Sciatic nerve (tissue), 2 donors: ENCODE measurements around the gene USP11. TPM values are rescaled to one million over a fixed set of nuclear protein-coding genes. Genes with fewer than 3 reads are reported as not detected.
A peak's percentile ranks its signal among the peaks of the same experiment; 100 is the strongest.
"Not testable (repeated sequence)": the region's sequence is repeated elsewhere in the genome, so short reads cannot be mapped to it uniquely, and the experiment has no call there.

Experiments used
- ATAC-seq: fragments of 200-7000 bp; cut with Tn5 transposase; one replicate; pipeline ENCODE4 v1.9.1; 2020; ENCODE audit warnings: mild to moderate bottlenecking, moderate library complexity
- DNase-seq: peaks from one replicate; pipeline ENCODE4 v3.0.0-alpha.2; 2020; ENCODE audit warnings: low spot score
- intact Hi-C: fragments of 100-400 bp; cut with DNase I; formaldehyde crosslinking; loops from one replicate; pipeline ENCODE4 v1.14.2; 2022
- total RNA-seq: library from RNA; stranded (reverse); fragmentation: NEBNext Ultra II Directional; extraction: Animal tissue kit (Norgen Biotek cat#: 25700); gene quantifications from one replicate; pipeline ENCODE4 v1.2.1, GENCODE V29; 2021
- donor health status: DM: no; HTN: no; CAD: no.
- donor health status: DM: no; HTN: no; CAD: no.

USP11 gene
- total RNA-seq, 1 donor from 2014 or later: 81.0 TPM

DNA sequence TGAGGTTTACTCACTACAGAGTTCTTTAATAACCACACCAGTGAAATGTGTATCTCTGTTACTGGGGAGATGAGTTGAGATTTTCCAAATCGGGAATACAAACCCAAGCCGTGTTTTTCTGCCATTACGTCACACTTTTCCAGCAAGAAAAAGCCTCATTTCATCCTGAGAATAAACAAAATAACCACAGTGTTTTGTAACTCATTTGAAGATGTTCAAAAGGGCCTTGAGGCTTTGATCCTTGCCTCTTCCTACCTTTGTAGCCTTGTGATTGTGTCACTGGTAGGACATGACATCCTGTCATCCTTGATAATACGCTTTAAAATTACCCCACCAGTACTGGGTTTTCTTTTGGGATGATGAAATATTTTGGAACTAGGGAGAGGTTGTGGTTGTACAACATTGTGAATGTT is 2.9 kb downstream of the USP11 start:
- intact Hi-C loops: no loop called here
- no peak for DNase-seq
- no peak for ATAC-seq

DNA sequence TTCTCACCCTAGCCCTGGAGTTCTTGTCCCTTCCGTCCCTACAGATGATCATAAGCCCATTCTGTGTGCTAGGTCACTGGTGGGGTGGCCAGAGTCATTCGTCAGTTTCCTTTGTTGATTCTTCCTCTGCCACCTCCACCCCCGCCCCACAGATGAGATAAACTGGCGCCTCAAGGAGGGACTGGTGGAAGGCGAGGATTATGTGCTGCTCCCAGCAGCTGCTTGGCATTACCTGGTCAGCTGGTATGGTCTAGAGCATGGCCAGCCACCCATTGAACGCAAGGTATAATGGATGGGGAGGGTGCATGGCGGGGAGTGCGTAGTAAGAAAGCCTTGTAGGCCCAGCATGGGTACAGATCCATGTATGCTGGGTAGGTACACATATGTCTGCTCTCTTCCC is 6.4 kb downstream of the USP11 start:
- ATAC-seq (no peak), DNase-seq (no peak)
- intact Hi-C loops: no loop called here

DNA sequence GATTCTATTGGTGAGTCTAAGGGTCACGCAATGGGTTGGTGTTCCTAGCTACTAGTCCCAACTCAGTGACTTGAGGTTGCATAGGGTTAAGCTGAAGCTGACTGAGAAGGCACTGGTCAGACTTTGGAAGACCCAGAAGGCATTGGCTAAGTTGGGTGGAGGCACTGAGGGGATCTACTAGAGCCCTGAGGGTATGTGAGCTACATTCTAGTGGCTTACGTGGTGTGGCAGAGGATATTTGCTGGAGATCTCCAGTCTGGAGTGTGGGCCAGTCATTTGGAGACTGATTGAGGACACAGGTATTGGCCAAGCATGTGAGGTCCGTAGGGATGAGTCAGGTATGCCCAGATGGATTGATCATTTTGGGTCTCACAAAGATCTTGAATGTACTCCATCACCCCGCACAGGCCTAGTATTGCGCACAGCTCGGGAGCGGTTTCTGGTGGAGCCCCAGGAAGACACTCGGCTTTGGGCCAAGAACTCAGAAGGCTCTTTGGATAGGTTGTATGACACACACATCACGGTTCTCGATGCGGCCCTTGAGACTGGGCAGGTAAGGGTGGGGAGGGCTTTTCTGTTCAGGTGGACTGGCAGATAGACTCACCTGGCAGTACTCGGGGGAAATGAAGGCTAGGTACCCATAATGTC is 7.2 kb downstream of the USP11 start:
- intact Hi-C loops: no loop called here
- ATAC-seq (no peak), DNase-seq (no peak)

DNA sequence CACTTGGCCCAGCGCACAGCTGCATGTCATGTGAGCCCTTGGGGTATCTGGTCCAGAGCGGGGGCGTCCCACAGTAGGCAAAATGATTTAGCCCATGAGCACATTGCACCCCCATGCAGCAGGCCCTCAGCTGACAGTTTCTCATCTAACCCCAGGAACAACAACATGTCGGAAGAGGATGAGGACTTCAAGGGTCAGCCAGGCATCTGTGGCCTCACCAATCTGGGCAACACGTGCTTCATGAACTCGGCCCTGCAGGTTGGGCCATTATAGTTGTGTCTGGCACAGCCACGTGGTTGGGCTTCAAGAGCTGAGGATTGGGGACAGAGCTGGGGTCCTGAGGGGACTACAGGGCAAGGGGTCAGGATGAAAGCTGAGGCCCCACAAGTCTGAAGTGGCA is 7.8 kb downstream of the USP11 start:
- intact Hi-C loops: no loop called here
- DNase-seq: no peak

DNA sequence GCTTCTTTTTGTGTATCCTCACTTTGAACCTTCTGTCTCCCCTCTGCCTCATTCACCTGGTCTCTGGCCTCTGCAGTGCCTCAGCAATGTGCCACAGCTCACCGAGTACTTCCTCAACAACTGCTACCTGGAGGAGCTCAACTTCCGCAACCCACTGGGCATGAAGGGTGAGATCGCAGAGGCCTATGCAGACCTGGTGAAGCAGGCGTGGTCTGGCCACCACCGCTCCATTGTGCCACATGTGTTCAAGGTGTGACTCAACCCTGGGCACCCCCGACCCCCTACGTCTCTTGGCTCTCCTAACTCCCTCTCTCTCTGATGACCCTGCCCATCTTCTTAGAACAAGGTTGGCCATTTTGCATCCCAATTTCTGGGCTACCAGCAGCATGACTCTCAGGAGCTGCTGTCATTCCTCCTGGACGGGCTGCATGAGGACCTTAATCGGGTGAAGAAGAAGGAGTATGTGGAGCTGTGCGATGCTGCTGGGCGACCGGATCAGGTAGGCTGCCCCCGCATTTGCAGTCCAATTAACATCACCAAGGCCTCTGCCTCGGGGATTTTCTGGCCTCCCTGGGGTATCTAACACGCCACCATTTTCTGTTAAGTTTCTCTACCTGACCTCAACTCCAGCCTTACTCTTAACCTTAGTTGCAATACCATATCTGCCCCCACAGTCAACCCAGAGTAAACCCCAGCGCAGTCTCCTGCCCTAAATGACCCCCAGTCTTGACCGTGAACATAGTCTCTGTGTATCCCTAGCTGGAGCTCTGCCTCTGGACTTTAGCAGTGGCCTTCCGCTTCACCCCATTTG is 8.6 kb downstream of the USP11 start:
- ATAC-seq (no peak), DNase-seq (no peak)
- intact Hi-C loops: no loop called here

More for the DNA sequence above, 7.8 kb downstream of the USP11 start:
- no peak for ATAC-seq

DNA sequence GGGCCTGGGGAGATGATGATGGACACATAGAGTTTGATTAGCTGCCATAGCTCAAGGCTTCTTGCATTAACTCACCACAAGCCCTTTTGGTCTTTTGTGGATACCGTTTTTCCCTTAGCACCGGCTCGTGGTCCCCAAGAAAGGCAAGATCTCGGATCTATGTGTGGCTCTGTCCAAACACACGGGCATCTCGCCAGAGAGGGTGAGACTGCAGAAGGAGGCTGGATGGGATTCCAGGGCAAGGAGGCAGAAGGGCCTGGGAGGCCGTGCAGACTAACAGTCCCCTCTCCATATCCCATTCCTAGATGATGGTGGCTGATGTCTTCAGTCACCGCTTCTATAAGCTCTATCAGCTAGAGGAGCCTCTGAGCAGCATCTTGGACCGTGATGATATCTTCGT is 9.5 kb downstream of the USP11 start:
- DNase-seq (no peak), ATAC-seq (no peak)
- intact Hi-C loops: no loop called here

DNA sequence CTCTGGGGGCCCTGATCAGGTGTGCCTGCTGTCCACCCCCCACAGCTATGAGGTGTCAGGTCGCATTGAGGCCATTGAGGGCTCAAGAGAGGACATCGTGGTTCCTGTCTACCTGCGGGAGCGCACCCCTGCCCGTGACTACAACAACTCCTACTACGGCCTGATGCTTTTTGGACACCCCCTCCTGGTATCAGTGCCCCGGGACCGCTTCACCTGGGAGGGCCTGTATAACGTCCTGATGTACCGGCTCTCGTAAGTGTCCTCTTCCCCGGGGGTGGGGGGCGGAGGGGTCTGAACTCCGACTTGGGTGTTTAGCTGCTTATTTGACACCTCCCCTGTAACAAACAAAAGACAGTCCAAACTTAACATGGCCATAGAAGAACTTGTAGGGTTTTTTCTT is 10.5 kb downstream of the USP11 start:
- ATAC-seq: no peak
- intact Hi-C loops: no loop called here
- DNase-seq: no peak

DNA sequence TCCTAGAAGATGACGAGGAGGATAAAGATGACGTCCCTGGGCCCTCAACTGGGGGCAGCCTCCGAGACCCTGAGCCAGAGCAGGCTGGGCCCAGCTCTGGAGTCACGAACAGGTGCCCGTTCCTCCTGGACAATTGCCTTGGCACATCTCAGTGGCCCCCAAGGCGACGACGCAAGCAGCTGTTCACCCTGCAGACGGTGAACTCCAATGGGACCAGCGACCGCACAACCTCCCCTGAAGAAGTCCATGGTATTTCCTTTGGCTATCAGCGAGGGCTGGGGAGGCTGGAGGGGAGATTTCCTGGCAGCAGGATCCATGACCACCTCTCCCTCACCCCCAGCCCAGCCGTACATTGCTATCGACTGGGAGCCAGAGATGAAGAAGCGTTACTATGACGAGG is 11.9 kb downstream of the USP11 start:
- ATAC-seq (no peak), DNase-seq (no peak)
- intact Hi-C loops: no loop called here

DNA sequence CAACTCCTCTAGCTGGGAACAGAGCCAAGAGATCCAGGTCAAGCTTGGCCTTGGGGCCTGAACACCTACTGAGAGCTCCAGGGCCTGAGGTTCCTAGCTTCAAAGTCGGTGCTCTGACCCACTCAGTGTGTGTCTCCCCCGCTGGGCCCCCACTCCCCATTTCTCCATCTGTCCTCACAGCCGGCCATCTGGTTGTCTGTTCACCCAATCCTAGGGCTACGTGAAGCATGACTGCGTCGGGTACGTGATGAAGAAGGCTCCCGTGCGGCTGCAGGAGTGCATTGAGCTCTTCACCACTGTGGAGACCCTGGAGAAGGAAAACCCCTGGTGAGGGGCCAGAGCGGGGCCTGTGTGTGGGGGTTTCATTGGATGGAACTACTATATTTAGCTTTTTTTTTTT is 12.3 kb downstream of the USP11 start:
- ATAC-seq: no peak
- DNase-seq: no peak
- intact Hi-C loops: no loop called here

DNA sequence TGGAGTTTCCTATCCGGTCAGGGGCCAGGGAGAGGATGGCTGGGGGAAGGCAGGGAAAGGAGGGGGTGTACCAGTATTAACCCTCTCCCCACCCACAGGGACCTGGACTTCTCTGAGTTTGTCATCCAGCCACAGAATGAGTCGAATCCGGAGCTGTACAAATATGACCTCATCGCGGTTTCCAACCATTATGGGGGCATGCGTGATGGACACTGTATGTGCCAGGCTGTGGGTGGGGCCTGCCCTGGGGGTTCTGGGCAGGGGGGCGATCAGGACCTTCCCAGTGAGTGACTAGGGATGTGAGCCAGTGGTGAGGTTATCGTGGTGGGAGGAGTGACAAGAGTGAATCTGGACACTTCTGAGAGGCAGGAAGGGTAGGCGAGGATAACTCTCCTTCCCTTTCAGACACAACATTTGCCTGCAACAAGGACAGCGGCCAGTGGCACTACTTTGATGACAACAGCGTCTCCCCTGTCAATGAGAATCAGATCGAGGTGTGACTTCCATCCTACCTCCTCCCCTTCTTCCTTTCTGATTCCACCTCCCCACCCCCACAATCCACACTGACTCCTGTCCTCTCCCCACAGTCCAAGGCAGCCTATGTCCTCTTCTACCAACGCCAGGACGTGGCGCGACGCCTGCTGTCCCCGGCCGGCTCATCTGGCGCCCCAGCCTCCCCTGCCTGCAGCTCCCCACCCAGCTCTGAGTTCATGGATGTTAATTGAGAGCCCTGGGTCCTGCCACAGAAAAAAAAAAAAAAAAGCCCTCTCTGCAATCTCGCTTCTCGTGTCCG is 14.6 kb downstream of the USP11 start:
- ATAC-seq: peak; percentile 13
- intact Hi-C loops: no loop called here

DNA sequence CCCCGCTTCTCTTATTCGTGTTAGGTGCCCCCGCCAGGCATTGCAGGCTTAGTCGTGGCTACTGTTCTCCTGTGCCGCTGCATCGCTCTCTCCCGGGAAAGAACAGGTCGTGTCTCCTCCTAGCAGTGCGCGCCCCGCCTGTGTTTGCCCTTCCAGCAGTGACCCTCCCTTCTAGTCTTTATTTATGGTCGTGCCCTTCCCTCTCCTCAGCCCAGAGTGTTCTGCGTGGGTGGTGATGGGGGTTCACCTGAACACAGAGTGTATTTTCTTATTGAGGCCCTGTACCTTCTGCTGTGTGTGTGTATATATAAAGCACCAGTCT is 15.2 kb downstream of the USP11 start:
- ATAC-seq (peak; percentile 40), DNase-seq (no peak)
- intact Hi-C loops: no loop called here

More for the DNA sequence above, 14.6 kb downstream of the USP11 start:
- no peak for DNase-seq

DNA sequence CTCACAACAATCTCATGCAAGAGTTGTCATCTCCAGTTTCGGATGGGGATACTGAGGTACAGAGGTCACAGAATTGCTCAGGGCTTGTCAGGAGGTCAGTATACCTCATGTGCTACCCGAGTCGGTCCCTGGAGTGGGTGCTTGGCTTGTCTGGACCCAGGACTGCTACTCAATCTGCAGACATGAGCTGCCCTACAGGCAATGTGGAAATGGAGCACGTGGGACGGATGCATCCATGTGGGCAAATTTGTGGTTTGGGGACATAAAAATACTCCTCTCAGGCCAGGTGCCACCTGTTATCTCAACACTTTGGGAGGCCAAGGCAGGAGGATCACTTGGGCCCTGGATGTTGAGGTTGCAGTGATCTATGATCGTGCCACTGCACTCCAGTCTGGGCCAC is 15.8 kb downstream of the USP11 start:
- intact Hi-C loops: no loop called here
- ATAC-seq (no peak), DNase-seq (no peak)

DNA sequence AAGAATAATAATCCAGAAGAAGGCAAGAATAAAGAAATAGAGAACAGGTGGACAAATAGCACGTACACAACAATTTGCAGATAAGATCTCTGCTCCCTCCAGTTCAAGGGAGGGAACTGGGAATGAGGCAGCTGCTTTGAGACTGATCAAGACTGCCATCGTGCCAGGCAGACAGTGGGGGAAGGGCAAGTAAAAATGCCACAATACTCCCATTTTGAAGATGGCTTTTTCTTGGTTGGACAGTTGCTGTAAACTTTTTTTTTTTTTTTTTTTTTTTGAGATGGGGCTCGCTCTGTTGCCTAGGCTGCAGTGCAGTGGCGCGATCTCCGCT is 17.2 kb downstream of the USP11 start:
- intact Hi-C loops: no loop called here
- ATAC-seq (no peak), DNase-seq (no peak)

DNA sequence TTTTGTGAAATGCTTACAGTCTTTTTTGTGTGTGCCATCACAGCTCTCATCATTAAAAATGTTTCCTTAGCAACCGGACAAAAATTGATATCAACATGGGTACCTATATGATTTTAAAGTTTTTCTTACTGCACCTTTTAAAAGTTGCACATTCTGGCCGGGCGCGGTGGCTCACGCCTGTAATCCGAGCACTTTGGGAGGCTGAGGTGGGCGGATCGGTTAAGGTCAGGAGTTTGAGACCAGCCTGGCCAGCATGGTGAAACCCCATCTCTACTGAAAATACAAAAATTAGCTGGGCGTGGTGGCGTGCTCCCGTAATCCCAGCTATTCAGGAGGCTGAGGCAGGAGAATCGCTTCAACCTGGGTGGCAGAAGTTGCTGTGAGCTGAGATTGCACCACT is 24.8 kb downstream of the USP11 start:
- DNase-seq, ATAC-seq, intact Hi-C loops: not testable (repeated sequence)

DNA sequence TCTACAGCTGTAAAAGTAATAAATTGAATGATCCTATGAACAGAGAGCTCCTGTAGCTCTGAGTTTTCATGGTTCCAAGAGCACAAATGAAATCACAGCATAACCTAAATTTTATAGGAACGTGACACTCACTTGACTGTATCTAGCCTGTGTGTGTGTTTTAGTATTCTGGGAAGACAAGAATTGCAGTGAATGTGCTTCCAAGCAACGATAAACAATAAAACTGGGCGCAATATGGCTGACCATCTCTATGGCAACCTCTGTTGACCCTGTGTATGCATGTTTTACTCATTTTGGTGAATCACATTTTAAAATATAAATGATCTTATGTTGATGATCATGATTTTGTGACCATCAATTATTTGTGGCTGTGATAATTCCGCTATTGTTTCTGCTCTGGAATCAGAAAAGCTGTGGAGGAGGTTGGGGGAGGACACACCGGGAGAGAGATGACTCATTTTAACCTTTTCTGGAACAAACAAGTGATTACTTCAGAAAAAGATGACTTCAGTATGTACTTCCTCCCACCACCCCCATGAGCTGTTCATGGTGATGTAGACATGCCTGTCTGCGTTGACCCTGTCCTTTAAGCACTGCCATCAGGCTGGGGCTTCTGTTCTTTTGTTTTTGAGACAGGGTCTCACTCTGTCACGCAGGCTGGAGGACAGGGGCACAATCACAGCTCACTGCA is 31.8 kb downstream of the USP11 start:
- ATAC-seq: peak; percentile 24
- intact Hi-C loops: no loop called here

DNA sequence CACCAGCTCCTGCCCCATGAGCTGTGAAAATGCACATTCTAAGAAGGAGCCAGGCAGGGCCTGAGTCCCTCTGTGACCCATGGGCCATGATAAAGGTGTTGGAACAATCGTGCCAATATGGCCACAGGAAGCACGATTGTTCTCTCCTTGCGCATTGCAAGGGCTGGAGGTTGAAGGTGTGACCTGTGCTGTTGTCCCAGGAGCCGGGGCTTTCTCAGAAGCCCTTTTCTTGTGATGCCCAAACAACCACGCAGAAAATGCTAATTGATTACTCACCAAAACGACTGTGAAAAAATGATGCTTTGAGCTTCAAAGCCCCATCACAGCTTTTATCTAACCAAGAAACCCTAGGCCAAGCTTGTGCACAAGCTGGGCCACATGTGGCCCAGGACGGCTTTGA is 33.8 kb downstream of the USP11 start:
- intact Hi-C loops: no loop called here
- ATAC-seq (no peak), DNase-seq (no peak)

More for the DNA sequence above, 31.8 kb downstream of the USP11 start:
- no peak for DNase-seq

DNA sequence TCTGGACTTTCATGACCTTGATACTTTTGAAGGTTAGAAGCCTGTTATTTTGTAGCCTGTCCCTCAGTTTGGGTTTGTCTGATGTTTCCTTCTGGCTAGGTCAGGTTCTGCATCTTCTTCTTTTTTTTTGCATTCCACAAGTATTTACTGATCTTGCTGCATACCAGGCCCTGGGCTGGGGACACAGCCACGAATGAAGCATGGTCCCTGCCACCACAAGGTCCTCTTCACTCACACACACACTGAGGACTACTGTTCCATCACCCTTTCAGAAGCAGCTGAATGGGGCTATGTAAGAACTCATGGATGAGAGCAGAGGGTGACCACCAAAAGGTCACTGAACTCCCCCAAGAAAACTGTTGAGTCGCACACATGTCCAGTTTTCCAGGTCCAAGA is 39.2 kb downstream of the USP11 start:
- ATAC-seq (no peak), DNase-seq (no peak)
- intact Hi-C loops: no loop called here

DNA sequence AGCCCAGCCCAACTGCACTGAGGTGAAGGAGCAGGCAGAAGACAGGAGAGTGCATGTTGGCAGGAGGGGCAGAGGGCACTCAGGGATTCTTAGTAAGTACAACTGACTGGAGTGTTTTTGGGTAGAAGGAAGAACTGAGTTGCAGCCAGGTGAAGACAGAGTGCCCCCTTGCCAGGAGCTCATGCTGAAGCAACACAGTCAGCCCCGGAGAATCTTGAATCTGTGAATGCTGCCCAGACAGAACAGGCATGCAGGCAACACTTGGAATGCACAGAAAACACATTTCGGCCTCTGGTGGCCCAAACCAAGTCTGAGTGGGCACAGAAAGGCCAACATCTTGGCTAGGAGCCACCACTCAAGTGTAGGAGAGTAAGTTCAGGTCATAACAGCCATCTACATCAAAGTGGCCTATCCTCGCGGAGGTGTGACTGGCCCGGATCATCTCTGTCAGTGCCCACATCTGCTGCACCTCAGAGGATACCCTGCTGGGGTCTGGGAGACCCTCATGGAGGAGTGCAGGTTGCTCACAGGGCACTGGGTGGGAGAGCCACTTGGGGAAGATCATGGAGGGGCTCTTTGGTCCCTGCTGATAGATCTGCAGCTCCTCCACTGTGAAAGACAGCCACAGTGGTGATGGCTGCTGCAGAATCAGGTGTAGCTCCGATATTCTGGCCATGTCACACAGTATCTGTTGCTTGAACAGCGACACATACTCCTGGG is 40.4 kb downstream of the USP11 start:
- ATAC-seq: no peak
- no peak for DNase-seq
- intact Hi-C loops: no loop called here

DNA sequence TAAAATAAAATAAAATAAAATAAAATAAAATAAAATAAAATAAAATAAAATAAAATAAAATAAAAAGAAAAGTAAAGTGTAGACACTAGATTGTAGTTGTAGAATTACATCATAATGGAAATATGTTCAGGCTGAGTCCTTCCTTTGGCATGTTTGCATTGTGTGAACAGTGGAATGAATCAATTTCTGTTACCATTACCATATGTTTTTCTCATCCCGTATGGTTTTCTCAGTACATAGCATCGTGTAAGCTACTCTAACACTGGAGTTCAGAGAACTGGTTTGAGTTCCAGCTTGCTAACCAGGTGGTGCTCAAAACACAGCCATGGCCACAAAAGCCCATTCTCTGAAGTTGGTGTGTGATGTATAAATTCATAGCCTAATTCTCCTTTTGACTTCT is 45.9 kb downstream of the USP11 start:
- intact Hi-C loops: no loop called here
- ATAC-seq: no peak

More for the DNA sequence above, 45.9 kb downstream of the USP11 start:
- DNase-seq: no peak
